Neural crest cell (in vitro differentiated cells): ENCODE data around the gene IRS2. TPM values are rescaled to one million over a fixed set of nuclear protein-coding genes. Genes with fewer than 3 reads are reported as not detected.

Experiments
- DNase-seq: peaks from one replicate; pipeline ENCODE4 v3.0.0; 2021; ENCODE audit warnings: low read depth, mixed read lengths, low spot score
- H3K27ac Mint-ChIP-seq: one replicate; pipeline ENCODE4 v1.8.0; 2021; ENCODE audit warnings: mild to moderate bottlenecking, mixed read lengths; ENCODE audit not compliant: unreplicated experiment
- H3K27me3 Mint-ChIP-seq: 2 replicates; pipeline ENCODE4 v1.8.0; 2021; ENCODE audit warnings: low read depth, mild to moderate bottlenecking, mixed read lengths
- H3K36me3 Mint-ChIP-seq: 2 replicates; pipeline ENCODE4 v1.8.0; 2021; ENCODE audit warnings: low read depth, mild to moderate bottlenecking, mixed read lengths
- H3K4me1 Mint-ChIP-seq: 2 replicates; pipeline ENCODE4 v1.8.0; 2021; ENCODE audit warnings: mixed read lengths
- H3K4me3 Mint-ChIP-seq: one replicate; pipeline ENCODE4 v1.8.0; 2021; ENCODE audit warnings: mild to moderate bottlenecking, mixed read lengths
- H3K9me3 Mint-ChIP-seq: 2 replicates; pipeline ENCODE4 v1.8.0; 2021; ENCODE audit warnings: mixed read lengths
- total RNA-seq: library from RNA; stranded (reverse); gene quantifications from 2 replicates; pipeline ENCODE4 v1.2.1, GENCODE V29; 2021
- TF ChIP-seq, protein P1 (sequence below): fragments of 200-600 bp; sonication (generic); conservative IDR thresholded peaks from 2 replicates; pipeline ENCODE4 v1.5.0; 2021; ENCODE audit warnings: antibody characterized with exemption, mild to moderate bottlenecking

Gene IRS2
- total RNA-seq, 1 donor from 2014 or later = 7.0 TPM

DNA sequence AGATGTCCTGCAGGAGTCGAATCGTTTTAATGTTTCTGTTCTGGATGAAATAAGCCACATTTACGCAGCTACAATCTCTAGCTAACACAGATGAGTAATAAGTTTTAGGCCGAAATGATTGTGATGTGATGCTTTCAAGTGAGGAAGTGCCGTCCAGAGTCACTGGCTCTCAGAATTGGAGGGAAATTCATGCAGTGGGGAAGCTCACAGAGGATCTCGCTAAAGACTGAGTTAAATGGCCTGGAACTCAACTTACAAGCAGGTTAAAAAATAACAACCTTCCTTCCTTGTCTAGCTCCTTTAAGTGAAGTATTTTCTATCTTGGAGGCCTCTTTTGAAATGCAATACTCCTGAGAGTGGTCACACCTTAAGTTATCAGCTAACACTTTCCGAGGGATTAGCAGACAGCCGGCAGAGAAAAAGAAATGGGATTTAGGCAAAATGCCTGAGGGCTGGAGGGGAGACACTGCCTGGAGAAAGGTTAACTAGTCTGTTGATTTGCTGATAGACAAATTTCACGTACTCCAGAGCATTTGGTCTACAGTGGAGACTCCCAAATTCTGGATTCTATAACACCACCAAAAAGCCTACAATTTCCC is 74.2 kb downstream of the IRS2 start:
- Mint-ChIP-seq H3K36me3 (no peaks in the 10 kb centered on the region), H3K4me1 (peaks cover 3% of the 10 kb centered on the region), H3K9me3 (no peaks in the 10 kb centered on the region), H3K27ac (no peak overlapping the region), H3K4me3 (no peak overlapping the region), H3K27me3 (no peaks in the 10 kb centered on the region)
- TF ChIP-seq, protein P1, sequence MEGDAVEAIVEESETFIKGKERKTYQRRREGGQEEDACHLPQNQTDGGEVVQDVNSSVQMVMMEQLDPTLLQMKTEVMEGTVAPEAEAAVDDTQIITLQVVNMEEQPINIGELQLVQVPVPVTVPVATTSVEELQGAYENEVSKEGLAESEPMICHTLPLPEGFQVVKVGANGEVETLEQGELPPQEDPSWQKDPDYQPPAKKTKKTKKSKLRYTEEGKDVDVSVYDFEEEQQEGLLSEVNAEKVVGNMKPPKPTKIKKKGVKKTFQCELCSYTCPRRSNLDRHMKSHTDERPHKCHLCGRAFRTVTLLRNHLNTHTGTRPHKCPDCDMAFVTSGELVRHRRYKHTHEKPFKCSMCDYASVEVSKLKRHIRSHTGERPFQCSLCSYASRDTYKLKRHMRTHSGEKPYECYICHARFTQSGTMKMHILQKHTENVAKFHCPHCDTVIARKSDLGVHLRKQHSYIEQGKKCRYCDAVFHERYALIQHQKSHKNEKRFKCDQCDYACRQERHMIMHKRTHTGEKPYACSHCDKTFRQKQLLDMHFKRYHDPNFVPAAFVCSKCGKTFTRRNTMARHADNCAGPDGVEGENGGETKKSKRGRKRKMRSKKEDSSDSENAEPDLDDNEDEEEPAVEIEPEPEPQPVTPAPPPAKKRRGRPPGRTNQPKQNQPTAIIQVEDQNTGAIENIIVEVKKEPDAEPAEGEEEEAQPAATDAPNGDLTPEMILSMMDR = no peak
- DNase-seq = no peak

DNA sequence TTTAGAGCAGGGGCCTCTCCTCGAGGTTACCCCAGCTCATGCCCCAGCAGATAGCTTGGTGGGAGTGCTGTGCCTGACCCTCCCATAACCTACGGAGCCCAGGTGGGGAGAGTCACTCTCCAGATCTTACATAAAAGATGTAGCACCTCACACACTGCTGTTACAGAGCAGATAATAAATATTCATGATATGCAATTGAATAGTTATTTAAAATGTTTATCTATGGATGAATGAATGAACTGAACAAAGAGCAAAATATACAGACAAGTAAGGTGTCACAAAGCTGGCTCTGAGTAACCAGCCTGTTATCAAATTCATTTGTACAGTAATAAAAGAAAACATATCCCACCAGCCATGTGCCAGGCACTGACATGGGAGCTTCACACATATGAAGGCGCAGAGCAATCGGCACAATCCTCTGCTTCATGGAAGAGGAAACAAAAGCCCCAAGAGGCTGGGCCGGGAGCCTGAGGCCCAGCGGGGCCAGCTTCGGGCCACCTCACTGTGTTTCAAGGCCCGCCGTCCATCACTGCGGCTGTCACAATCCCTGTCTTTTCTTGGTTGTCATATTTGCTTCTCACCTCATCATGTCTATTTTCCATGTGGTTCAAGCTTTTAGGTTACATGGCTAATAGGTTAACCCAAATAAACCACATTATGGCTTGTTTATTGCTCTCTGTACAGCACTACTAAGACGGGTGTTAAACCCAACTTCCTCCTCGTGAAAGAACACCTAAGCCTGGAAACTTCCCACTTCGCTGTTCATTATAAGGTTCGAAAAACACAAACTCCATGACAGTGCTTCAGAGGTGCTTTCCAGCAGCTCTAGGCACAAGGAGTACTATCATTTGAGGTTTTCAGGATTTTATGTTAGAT is 78.4 kb downstream of the IRS2 start:
- Mint-ChIP-seq H3K4me3 (no peak overlapping the region), H3K27me3 (no peaks in the 10 kb centered on the region), H3K9me3 (peaks cover 5% of the 10 kb centered on the region), H3K36me3 (no peaks in the 10 kb centered on the region), H3K4me1 (peaks cover 8% of the 10 kb centered on the region), H3K27ac (no peak overlapping the region)
- DNase-seq = no peak
- TF ChIP-seq, protein P1 = no peak

DNA sequence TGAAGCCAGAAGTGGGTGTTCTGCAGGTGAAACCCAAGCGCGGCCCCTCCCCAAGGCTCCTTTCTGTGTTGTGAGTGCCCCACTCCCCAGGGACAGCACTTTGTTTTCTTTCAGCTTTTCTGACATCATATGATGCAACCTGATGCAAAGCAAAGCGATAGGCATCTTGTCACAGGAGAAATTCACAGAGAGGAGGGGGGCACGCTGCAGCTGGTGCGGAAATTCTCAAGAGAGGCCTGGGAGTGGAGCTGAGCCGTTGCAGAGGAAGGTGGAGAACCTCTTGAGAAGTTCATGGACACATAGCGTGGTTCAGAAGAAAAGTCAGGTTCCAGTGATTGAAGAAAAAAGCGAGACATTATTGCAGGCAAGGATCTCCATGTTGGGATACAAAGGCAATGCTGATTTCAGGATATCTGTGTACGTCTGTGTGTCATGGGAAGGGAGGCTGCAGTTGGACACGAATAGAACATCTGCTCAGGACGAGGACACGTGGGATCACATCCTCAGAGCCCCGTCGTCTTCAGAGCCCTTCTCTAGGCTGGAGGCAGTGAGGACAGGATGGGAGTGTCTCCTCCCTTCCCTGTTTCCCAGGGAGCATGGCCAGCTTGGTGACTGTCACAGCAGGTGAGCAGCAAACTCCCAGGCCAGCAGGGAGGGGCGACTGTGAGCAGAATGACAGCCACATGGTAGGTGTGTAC is 79.2 kb downstream of the IRS2 start:
- TF ChIP-seq, protein P1 = no peak
- Mint-ChIP-seq H3K9me3 (peaks cover 5% of the 10 kb centered on the region), H3K4me3 (no peak overlapping the region), H3K27ac (peak overlapping the region; percentile 68), H3K4me1 (peaks cover 8% of the 10 kb centered on the region), H3K36me3 (no peaks in the 10 kb centered on the region), H3K27me3 (no peaks in the 10 kb centered on the region)
- no peak for DNase-seq

DNA sequence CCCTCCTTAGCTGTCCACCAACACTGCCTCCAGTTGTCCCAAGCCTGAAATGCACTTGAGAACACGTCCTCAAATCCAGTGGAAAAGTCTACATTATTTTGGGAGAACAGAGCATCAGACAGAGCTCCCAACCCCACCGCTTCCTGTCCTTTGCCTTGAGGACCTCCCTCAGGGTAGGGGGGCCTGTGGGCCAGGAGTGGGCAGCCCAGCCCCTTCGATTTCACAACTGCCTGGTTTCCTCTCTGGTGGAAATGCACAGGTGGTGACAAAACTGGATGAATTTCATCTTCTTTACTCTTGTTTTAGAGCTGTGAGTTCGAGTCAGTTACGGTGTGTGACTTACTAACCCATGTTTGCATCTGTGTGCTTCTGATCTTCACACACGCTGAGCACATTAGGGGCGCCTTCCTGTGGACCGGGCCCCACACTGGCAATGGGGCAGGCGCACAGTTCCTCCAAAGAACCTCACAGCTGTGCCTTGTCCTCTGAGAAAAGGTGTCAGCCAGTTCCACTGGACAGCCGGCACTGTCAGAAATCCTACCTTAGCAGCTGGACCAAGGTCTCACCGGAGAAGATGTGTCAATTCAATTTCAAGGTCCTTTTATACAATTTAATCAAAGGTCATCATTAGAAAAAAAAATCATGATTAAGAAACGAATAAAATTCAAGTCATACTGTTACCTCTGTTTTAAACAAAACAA is 80.2 kb downstream of the IRS2 start:
- H3K36me3 Mint-ChIP-seq = no peaks in the 10 kb centered on the region
- no peak overlapping the region for H3K27ac Mint-ChIP-seq
- H3K27me3 Mint-ChIP-seq = no peaks in the 10 kb centered on the region
- peaks cover 8% of the 10 kb centered on the region for H3K4me1 Mint-ChIP-seq
- no peak overlapping the region for H3K4me3 Mint-ChIP-seq
- TF ChIP-seq, protein P1 = no peak
- H3K9me3 Mint-ChIP-seq = peaks cover 5% of the 10 kb centered on the region
- DNase-seq = no peak
